GM03348 (cell line): ENCODE results near the gene TULP3.

ENCODE experiments used
- DNase-seq: peaks from one replicate; pipeline ENCODE4 v3.0.0; 2012; ENCODE audit warnings: low spot score

Gene TULP3

GRCh38 chr12:2930865-2931264 is 40.2 kb downstream of the TULP3 start:
- no peak for DNase-seq

GRCh38 chr12:2933586-2933985 is 42.9 kb downstream of the TULP3 start:
- DNase-seq, result no peak

- no peak for DNase-seq
Measured at GRCh38 chr12:2934371-2934770, 43.7 kb downstream of the TULP3 start.

GRCh38 chr12:2936301-2936700 is 45.6 kb downstream of the TULP3 start:
- no peak for DNase-seq

GRCh38 chr12:2937500-2937899 is 46.8 kb downstream of the TULP3 start:
- DNase-seq, result no peak

- DNase-seq, result no peak
Measured at GRCh38 chr12:2939191-2939590, 48.5 kb downstream of the TULP3 start.

- DNase-seq, result no peak
Measured at GRCh38 chr12:2940564-2940963, 49.9 kb downstream of the TULP3 start.

- no peak for DNase-seq
Measured at GRCh38 chr12:2941524-2941923, 50.8 kb downstream of the TULP3 start.

GRCh38 chr12:2944401-2945047 is 53.8 kb downstream of the TULP3 start:
- peak; percentile 39 for DNase-seq

GRCh38 chr12:2949411-2949810 is 58.7 kb downstream of the TULP3 start:
- DNase-seq, result no peak

GRCh38 chr12:2955888-2956287 is 65.2 kb downstream of the TULP3 start:
- DNase-seq, result no peak

GRCh38 chr12:2957816-2958431 is 67.2 kb downstream of the TULP3 start:
- no peak for DNase-seq

- peak; percentile 97 for DNase-seq
Measured at GRCh38 chr12:2958432-2959191, 67.9 kb downstream of the TULP3 start.

- DNase-seq, result peak; percentile 97
Measured at GRCh38 chr12:2959192-2959504, 68.5 kb downstream of the TULP3 start, which contains the start of gene TEAD4. TEAD4 (plus strand) TSS chr12:2959397.

GRCh38 chr12:2959505-2960389 is 69.1 kb downstream of the TULP3 start:
- peak; percentile 87 for DNase-seq

GRCh38 chr12:2960390-2960956 is 69.8 kb downstream of the TULP3 start:
- peak; percentile 51 for DNase-seq

- no peak for DNase-seq
Measured at GRCh38 chr12:2960996-2961616, 70.4 kb downstream of the TULP3 start.

- DNase-seq, result no peak
Measured at GRCh38 chr12:2961705-2962104, 71.0 kb downstream of the TULP3 start.

- DNase-seq, result no peak
Measured at GRCh38 chr12:2963154-2963759, 72.6 kb downstream of the TULP3 start.

GRCh38 chr12:2963760-2964292 is 73.1 kb downstream of the TULP3 start:
- no peak for DNase-seq

GRCh38 chr12:2967651-2968050 is 77.0 kb downstream of the TULP3 start:
- DNase-seq, result no peak
